Bronchial epithelial cell (primary cell): ENCODE results near the gene CARS1. TPM values are rescaled to one million over a fixed set of nuclear protein-coding genes. Genes with fewer than 3 reads are reported as not detected.

ENCODE experiments used
- DNase-seq: peaks from one replicate; pipeline ENCODE4 v3.0.0-alpha.2; 2010; ENCODE audit warnings: low read depth
- FAIRE-seq: peaks from 2 replicates; lab custom pipeline; 2011; peaks lifted over from hg19 to GRCh38; lab: Jason Lieb, UNC
- H3K27me3 ChIP-seq: 2 replicates; pipeline ENCODE4 v1.5.1; 2011; ENCODE audit warnings: low read length; ENCODE audit not compliant: control insufficient read depth, insufficient read depth
- H3K36me3 ChIP-seq: 2 replicates; pipeline ENCODE4 v1.5.1; 2011; ENCODE audit warnings: low read length; ENCODE audit not compliant: control insufficient read depth, insufficient read depth
- H3K4me3 ChIP-seq: 2 replicates; pipeline ENCODE4 v1.5.1; 2011; ENCODE audit warnings: mild to moderate bottlenecking, low read depth, low read length, control low read depth
- total RNA-seq: library from RNA; depleted of rRNA; stranded (reverse); fragments of >200 nt; gene quantifications from 2 replicates; pipeline ENCODE4 v1.2.1, GENCODE V29; 2014
- TF ChIP-seq, protein P1 (sequence below): IDR thresholded peaks from 2 replicates; pipeline ENCODE4 v1.5.1; 2011; ENCODE audit warnings: mild to moderate bottlenecking, moderate library complexity, low read length, control low read depth, inconsistent platforms; ENCODE audit not compliant: insufficient read depth, severe bottlenecking

Gene CARS1
- total RNA-seq, 1 donor from 2014 or later = 113 TPM

- DNase-seq (no peak), FAIRE-seq (no peak)
- H3K36me3 ChIP-seq = peaks cover 48% of the 10 kb centered on the region
- H3K4me3 ChIP-seq = no peak overlapping the region
- TF ChIP-seq, protein P1, sequence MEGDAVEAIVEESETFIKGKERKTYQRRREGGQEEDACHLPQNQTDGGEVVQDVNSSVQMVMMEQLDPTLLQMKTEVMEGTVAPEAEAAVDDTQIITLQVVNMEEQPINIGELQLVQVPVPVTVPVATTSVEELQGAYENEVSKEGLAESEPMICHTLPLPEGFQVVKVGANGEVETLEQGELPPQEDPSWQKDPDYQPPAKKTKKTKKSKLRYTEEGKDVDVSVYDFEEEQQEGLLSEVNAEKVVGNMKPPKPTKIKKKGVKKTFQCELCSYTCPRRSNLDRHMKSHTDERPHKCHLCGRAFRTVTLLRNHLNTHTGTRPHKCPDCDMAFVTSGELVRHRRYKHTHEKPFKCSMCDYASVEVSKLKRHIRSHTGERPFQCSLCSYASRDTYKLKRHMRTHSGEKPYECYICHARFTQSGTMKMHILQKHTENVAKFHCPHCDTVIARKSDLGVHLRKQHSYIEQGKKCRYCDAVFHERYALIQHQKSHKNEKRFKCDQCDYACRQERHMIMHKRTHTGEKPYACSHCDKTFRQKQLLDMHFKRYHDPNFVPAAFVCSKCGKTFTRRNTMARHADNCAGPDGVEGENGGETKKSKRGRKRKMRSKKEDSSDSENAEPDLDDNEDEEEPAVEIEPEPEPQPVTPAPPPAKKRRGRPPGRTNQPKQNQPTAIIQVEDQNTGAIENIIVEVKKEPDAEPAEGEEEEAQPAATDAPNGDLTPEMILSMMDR = no peak
- no peaks in the 10 kb centered on the region for H3K27me3 ChIP-seq
These were observed 21.9 kb downstream of the CARS1 start for GRCh38 chr11:3035333-3035732.

DNA sequence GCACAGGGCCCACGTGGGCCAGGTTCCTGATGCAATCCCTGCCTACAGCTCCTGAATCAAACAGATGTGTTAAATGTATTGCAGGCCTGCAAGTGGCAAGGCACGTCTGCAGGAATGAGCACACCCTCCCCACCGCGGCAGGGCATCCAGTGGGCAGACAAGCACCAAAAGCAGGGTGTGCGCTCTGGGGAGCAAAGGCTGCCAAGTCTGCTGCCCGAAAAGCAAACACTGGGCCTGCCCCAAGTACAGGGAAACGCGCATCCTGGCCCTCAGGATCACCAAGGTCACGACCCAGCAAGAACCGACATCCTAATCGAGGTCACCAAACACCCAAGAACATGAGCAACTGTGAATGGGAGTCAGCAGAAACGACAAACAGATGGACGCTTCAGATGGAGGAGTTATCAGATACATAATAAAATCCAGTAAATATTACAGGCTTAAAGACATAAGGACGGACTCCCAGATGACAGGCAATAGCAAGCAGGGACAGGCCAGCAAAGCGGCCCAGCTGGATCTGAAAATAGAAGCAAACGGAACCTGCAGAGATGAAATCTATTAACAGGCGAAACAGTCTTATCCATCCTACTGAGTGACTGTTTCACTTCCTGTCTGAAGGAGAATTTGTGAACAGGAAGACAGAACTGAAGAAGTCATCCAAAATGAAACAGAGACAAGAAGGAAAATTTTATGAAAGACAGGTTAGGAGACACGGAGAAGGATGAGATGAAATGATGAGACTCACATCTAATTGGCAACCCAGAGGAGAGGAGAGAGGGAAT, 26.7 kb downstream of the CARS1 start:
- FAIRE-seq = no peak
- no peaks in the 10 kb centered on the region for H3K27me3 ChIP-seq
- no peak overlapping the region for H3K4me3 ChIP-seq
- H3K36me3 ChIP-seq = peaks cover 45% of the 10 kb centered on the region
- DNase-seq = no peak
- TF ChIP-seq, protein P1 = no peak

DNA sequence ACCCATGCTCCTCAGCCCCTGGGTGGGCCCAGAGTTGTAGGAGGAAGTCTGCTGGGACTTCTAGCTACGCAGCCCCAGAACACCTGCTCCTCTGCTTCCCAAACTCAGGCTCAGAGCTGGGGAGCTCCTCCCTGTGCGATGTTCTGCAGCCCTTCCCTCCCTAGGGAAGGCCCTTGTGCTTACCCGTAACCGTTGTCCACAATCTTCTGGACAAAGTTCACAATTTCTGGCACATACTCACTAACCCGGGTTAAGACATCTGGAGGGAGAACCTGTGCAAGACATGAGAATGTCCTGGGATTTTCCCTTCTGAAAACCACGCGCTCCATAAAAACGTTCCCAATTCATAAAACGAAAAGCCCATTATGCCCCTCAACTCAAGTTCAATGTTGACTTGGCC, 28.4 kb downstream of the CARS1 start:
- DNase-seq (no peak), FAIRE-seq (no peak)
- TF ChIP-seq, protein P1 = no peak
- Histone ChIP-seq H3K36me3 (peaks cover 38% of the 10 kb centered on the region), H3K27me3 (no peaks in the 10 kb centered on the region), H3K4me3 (no peak overlapping the region)

DNA sequence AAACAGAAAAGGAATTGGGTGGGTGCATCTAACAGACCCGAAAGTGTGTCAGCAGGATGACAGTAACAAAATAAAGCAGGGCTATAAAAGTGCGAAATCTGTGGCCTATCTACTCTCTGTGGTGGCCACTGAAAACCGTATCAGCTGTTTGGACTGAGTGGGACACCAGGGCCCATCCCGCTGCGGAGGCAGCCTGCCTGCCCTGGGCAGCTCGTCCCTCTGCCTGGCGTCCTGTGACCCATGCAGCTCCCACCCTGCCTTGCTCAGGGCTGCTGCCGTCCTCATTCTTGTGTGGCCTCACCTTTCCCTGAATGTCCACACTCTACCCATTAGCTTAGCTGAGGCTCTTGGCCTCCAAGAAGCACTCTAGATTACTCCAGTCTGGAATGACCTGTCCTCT, 30.4 kb downstream of the CARS1 start:
- TF ChIP-seq, protein P1 = no peak
- Histone ChIP-seq H3K4me3 (no peak overlapping the region), H3K27me3 (no peaks in the 10 kb centered on the region), H3K36me3 (peaks cover 37% of the 10 kb centered on the region)
- FAIRE-seq (no peak), DNase-seq (no peak)

- Histone ChIP-seq H3K27me3 (no peaks in the 10 kb centered on the region), H3K36me3 (peaks cover 31% of the 10 kb centered on the region), H3K4me3 (no peak overlapping the region)
- TF ChIP-seq, protein P1 = no peak
- no peak for FAIRE-seq
- peak; percentile 78 for DNase-seq
These were observed 34.2 kb downstream of the CARS1 start for GRCh38 chr11:3022982-3023381.
